Endothelial cell of umbilical vein (primary cell): Measurements from ENCODE around the gene ZNF768.
"Not testable (repeated sequence)": the region's sequence is repeated elsewhere in the genome, so short reads cannot be mapped to it uniquely, and the experiment has no call there.

Experiments used
- CTCF ChIP-seq, 2 donors: IDR thresholded peaks; 1 replicate in 1 of 2; 2 replicates in 1 of 2; pipeline ENCODE4 v1.5.1; 2011; ENCODE audit warnings: low read length in 2 of 2, mild to moderate bottlenecking in 2 of 2, moderate library complexity in 2 of 2, control low read depth in 1 of 2, inconsistent platforms in 1 of 2, low read depth in 1 of 2; ENCODE audit not compliant: insufficient read depth in 1 of 2; ENCODE audit errors: extremely low read depth in 1 of 2
- EZH2 ChIP-seq: IDR thresholded peaks from 2 replicates; pipeline ENCODE4 v1.6.1; 2012; ENCODE audit warnings: borderline replicate concordance, low read depth, mild to moderate bottlenecking, moderate library complexity, low read length, inconsistent platforms; ENCODE audit not compliant: severe bottlenecking
- POLR2A ChIP-seq: IDR thresholded peaks from 2 replicates; pipeline ENCODE4 v1.6.1; 2012; ENCODE audit warnings: low read depth, mild to moderate bottlenecking, control low read depth, low read length

DNA sequence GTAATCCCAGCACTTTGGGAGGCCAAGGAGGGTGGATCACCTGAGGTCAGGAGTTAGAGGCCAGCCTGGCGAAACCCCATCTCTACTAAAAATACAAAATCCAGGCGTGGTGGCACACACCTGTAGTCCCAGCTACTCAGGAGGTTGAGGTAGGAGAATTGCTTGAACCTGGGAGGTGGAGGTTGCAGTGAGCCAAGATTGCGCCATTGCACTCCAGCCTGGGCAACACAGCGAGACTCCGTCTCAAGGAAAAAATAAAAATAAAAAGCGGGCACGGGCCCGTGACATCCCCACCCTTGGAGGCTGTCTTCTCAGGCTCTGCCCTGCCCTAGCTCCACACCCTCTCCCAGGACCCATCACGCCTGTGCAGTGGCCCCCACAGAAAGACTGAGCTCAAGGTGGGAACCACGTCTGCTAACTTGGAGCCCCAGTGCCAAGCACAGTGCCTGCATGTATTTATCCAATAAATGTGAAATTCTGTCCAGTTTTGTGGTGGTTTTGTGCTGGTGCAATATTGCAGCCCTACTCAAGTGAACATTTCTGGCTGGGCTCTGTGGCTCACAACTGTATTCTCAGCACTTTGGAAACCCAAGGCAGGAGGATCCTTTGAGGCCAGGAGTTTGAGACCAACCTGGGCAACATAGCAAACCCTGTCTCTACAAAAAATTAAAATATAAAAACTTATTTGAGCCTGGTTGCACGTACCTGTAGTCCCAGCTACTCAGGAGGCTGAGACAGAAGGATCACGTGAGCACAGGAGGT, 3.5 kb downstream of the ZNF768 start:
- not testable (repeated sequence) for TF ChIP-seq CTCF (IDR thresholded peaks at IDR 0.05; ENCODE audit: extremely low read depth in 1 of 2, insufficient read depth in 1 of 2, low read depth in 1 of 2, low read length in 2 of 2); POLR2A; EZH2
